ELF-1 (cell line): Measurements from ENCODE around the gene RCBTB1.
"Not testable (repeated sequence)": the region's sequence is repeated elsewhere in the genome, so short reads cannot be mapped to it uniquely, and the experiment has no call there.

Source experiments
- DNase-seq: peaks from one replicate; pipeline ENCODE4 v3.0.0-alpha.2; 2016; ENCODE audit warnings: low read depth, low spot score

The RCBTB1 gene

DNA sequence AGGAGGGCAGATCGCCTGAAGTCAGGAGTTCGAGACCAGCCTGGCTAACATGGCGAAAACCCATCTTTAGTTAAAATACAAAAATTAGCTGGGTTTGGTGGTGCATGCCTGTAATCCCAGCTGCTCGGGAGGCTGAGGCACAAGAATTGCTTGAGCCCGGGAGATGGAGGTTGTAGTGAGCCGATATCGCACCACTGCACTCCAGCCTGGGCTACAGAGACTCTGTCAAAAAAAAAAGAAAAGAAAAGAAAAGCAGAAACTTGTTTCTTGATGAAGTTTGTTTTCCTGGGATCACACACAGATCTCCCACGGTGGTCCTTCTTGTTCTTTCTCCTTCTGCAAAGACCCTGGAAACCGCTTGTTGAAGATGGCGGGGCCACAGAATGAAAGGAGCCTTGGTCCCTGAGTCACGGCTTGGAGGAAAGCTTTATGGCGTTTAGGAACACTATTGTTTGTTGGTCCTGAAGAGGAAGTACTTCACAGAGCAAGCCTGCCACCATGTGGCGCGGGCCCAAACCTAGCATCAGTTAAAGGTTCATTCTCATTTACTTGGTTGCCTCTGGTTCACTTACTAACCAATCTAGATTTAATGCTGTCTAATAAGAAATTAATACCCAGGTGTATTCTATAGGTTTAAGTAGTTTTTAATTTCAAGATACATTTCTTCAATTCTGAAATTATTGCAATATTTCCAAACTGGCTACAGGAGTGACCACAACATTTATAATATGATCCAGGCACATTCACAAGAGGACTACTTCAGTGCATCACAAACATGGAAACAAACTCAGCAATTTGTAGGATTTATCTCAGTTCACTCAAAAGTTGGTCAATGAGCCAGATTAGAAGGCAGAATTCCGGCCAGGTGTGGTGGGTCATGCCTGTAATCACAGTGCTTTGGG is 21.6 kb upstream of the RCBTB1 start:
- peak; percentile 83 for DNase-seq

DNA sequence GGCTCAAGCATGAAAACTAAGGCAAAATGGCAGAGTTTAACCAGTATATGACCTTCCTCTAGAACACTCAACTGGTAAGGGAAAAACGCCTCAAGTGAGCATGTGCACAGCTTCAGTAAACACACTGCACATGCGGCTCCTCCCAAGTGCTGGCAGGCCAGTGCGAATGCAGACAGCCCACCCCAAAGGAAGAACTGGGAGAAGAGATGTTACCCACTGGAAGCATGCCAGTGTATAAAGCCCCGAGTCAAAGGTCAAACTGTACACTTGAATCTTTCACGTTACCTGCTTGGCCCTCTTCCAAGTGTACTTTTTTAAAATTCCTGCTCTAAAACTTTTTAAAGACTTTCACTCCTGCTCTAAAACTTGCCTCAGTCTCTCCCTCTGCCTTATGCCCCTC is 19.2 kb upstream of the RCBTB1 start:
- no peak for DNase-seq

DNA sequence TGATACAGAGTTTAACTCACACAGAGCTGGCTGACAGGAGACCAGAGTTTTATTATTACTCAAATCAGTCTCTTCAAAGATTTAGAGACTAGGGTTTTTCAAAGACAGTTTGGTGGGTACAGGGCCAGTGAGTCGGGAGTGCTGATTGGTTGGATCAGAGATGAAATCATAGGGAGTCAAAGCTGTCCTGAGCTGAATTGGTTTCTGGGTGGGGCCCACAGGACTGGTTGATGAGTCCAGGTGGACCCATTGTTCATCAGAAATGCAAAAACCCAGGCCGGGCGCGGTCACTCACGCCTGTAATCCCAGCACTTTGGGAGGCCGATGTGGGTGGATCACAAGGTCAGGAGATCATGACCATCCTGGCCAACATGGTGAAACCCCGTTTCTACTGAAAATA is 17.3 kb upstream of the RCBTB1 start:
- not testable (repeated sequence) for DNase-seq

DNA sequence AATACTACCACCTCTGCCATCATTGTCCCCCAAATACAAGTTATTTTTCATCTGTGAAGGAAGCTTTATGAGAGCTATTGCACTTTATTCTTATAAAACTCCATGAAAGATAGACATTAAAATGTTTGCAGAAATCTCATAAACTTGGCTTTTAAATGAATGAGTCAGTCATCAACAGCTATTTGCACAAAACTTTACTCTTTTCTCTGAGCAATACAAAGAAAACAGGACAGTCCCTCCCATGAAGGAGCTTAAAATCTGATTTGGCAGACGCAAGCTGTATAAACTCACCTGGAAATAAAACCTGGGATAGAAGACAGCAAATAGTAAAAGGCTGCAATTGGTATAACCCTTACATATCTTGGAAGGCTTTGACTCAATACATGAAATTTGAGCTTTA is 16.6 kb upstream of the RCBTB1 start:
- no peak for DNase-seq

DNA sequence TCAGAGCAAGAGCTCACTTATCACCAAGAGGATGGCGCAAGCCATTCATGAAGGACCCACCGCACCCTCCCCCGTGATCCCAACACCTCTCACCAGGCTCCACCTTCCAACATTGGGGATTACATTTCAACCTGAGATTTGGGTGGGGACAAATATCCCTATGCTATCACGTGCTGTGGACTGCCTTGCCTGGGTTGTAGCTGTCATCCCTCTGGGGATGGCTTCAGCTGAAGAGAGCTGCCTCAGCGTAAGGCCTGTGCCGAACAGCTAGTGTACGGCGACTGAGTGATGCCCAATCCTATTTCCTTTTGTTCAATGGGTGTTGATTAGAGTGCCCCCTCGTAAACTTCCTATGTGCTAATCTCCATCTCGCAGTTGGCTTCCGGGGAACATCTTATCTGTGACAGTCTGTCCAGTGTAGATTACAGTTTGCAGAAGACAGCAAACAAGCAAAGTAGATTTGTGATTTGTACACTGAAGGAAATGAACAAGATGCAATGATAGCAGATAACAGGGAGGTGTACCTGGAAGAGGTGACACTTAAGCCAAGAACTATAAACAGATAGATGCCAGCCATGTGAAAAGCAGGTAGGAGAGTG is 11.8 kb upstream of the RCBTB1 start:
- DNase-seq = no peak

DNA sequence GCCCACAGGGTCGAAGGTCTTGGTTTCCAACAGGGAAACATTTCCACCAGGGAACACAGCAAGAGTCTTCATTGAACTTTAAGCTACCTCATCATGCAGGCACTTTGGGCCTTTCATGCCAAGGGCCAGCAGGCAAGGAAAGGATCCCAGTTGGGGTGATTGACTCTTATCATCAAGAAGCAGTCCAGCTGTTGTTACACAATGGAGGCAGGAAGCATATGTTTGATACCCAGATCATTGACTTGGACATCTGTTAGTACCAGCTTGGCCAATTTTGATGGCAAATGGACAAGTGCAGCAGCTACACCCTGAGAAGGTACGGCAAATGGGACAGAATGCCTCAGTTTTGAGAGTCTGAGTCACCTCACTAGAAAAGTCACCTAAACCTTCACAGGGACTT is 10.9 kb upstream of the RCBTB1 start:
- DNase-seq = no peak

DNA sequence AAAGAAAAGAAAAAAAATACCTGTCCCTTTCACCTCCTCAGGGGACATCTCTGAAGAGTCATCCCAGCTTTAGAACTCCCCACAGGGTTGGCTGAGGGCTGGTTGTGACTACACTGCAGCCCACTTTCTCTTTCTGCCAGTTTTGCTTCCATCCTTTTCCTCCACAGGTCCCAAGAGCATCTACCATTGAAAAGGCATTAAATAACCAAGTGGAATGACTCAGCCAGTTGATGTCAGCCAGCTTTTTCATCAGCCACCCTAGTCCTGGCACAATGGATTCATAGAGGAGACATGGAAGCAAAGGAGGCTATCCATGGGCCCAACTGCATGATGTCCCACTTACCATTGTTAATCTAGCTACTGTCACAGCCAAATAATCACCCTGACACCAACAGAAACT is 9.2 kb upstream of the RCBTB1 start:
- no peak for DNase-seq

DNA sequence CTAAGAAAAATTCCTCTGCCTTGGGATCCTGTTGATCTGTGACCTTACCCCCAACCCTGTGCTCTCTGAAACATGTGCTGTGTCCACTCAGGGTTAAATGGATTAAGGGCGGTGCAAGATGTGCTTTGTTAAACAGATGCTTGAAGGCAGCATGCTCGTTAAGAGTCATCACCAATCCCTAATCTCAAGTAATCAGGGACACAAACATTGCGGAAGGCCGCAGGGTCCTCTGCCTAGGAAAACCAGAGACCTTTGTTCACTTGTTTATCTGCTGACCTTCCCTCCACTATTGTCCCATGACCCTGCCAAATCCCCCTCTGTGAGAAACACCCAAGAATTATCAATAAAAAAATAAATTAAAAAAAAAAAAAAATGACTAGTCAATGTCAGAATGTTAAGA is 8.5 kb upstream of the RCBTB1 start:
- DNase-seq = not testable (repeated sequence)

DNA sequence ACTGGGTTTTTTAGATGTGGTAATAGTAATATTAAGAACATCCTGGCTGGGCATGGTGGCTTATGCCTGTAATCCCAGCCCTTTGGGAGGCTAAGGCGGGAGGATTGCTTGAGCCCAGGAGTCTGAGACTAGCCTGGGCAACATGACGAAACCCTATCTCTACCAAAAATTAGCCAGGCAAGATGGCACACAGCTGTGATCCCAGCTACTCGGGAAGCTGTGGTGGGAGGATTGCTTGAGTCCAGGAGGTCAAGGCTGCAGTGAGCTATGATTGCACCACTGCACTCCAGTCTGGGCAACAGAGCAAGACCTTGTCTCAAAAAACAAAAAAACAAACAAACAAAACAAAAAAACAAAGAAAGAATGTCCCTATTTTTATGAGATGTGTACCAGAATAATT is 5.4 kb upstream of the RCBTB1 start:
- DNase-seq = not testable (repeated sequence)

DNA sequence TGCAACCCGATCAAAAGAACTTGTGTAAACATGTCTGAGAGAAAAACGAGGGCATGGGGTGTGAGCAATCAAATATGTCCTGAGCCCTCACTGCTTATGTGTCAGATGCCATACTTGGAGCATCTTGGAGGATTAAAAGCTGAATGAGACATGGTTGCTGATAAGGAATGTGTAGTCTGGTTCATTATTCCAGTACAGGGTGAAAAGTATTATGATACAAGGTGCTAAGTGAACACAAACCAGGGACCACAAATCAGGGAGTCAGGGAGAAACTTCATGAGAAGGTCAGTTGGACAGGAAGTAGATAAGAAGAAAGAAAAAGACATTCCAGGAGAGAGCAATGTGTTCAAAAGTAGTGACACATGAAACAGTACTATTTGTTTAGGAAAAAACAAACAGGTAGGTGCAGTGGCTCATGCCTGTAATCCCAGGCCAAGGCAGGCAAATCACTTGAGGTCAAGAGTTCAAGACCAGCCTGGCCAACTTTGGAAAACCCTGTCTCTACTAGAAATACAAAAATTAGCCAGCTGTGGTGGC is 2.0 kb upstream of the RCBTB1 start:
- DNase-seq = no peak

DNA sequence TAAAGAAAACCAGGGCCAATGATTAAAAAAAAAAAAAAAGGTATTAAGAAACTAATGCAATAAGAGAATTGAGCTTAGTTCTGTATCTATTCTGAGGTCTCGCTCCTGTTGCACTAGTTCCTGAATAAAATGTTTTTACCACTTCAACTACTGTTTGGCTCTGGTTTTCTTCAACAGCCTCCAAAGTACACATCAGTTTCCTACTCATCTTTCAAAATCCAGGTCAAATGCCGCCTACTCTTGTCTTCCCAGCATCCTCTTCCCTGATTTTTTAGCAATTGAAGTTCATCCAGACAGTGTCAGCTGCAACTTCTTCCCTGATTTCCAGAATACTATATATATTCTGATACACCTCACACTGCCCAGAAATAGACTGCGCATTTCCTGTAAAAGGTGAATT is 1.4 kb upstream of the RCBTB1 start:
- DNase-seq = no peak

DNA sequence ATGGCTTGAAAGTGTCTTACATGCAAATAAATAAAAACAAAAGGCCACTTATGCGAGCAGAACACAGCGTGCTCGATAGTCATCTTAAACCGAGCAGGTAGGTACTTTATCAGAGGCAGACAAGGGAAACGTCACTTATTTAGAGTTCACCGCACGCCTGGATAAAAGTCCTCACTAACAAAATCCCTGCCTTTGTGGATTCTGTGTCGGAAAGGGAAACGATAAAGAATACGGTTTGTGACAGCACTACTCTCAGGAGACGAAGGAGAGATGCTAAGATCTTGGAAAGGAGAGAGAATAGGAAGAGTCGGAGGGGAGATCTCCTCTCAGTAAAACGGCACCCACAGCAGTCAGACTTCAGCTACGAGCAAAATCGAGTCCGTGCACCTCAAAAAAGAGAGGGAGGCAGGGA is 581 bp downstream of the RCBTB1 start:
- no peak for DNase-seq

DNA sequence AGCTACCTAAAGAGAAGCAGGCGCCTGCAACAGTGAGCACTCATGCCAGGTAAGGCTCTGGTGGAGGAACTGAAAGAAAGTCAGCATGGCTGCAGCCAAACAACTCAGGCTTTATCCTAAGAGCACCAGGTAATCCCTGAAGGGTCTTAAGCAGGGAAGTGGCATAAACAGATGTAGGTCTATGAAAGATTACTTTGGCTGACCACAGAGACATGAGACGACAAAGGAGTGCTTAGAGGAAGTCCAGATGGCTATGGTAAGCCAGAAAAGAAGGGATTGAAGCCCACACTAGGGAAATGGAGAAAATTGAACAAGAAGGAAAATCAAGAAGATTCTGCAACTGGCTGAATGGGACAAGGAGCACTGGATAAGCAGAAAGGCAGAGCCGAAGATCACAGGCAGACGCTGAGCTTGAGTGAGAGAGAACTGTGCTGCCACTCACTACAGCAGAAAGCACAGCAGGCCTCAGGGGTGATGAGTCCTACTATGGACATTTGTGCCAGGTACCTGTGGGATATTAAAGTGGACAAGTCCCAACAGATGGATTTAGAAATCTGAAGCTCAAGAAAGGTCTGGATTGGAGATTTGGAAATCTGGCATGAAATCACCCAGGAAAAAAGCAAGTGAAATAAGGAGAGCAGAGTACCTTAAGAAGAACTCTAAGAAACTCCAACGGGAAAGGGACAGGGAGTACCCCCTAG is 4.2 kb downstream of the RCBTB1 start:
- DNase-seq = no peak

DNA sequence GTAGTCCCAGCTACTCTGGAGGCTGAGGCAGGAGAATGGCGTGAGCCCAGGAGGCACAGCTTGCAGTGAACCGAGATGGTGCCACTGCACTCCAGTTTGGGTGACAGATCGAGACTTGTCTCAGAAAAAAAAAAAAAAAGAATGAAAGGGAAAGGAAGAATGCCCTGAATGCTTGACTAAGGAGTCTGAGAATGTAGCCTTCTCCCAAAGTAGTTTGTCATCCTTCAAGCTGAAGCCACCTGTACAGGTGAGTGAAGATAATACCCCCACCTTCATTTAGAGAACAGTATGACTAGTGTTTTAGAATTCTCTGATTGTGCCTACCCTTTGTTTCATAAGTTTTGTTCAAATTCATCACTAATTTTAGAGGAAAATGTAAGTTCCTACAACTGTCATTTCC is 5.9 kb downstream of the RCBTB1 start:
- no peak for DNase-seq

DNA sequence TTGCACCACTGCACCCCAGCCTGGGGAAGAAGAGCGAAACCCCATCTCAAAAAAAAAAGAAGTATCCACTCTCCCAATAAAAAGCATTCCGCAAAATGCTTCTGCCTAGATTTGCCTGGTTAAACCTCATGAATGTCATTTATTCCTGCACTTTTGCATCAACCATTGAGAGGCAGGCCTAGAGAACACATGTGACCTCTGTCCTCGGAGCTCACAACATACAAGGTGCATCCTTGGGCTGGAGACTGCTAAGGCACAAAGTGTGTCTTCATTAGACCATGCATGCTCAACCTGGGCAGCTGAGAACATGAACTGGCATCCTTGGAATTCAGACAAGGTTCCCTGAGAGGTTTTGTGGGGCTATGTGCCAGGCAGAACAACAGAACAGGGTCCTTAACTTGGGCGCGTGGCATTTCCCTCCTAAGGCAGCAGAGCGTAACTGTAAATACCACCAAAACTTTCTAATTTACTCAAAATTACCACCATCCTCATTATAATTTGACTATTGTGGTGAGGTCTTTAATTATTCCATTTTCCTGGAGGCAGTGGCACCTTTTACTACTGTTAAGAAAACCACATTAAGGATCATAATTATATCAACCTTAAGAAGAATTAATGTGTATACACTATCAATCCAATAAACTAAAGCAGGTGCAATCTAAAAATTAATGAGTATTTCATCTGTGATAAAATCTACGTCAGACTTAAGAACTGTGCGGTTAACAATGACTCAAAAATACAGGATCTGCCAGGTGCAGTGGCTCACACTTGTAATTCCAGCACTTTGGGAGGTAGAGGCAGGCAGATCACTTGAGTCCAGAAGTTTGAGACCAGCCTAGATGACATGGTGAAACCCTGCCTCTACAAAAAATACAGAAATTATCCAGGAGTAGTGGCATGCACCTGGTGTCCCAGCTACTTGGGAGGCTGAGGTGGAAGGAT is 13.8 kb downstream of the RCBTB1 start:
- DNase-seq = no peak

DNA sequence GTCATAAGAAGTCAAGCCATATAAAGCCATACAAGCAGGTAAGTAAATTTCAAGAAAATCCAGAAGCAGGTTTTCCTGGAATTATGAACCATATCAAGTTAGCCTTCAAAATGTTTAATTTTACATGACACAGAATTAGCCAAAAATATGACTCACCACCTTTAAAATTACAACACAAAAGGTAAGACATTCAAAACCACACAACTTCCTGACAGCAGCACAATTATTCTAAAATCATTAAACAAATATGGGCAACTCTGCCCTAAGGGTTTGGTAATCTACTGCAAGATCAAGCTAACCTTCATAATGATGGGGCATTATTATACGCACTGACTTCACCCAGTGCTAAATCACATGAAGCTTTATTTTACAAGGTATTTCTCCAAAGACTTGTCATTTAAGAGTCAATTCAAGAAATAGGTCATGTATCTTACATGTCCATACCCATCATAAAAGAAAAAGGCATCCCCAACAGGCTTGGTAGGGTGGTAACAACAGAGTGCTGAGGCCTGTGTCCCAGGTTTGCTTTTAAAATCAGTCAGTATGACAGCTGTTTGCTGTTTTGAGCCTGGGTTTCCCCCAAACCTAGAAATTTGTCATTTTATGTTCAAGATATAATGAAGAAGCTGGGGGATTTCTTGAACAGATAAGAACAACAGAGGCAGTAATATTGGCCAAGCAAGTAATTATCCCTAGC is 15.2 kb downstream of the RCBTB1 start:
- DNase-seq = no peak

DNA sequence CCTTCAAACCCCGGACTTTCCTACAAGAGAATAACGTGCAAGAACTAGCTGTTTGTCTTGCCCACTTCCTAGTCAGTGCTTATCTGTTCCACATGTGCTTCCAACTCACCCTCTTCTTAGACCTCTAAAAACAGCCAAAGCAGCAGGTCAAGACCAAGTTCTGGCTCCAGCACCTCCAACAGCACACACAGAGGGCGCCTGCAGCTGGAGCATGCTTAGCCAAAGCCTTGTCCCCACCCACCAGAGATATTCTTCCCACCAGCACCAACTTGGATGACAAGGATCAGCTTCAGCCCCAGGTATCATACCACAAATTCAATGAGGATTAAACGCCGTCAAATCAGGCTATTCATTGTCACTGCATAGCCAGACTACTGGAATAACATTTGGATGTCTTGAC is 17.9 kb downstream of the RCBTB1 start:
- DNase-seq = no peak

DNA sequence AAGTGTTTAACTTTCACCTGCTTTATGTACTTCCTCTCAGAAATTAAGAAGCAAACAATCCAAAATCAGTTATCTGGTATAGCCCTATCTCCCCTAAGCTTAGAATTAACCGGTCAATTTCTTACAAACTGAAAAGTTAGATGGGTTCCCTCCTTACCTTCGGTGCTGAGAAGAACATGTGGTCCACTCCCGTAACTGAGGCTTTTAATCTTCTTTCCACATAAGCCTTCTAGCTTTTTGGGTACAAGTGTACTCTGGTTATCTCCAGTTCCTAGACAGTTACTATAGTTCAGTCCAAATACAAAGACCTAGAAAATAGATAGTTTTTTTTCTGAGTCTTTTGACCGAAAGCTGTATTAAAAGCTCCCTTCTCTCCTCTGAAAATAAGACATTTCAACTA is 18.9 kb downstream of the RCBTB1 start:
- DNase-seq = no peak

DNA sequence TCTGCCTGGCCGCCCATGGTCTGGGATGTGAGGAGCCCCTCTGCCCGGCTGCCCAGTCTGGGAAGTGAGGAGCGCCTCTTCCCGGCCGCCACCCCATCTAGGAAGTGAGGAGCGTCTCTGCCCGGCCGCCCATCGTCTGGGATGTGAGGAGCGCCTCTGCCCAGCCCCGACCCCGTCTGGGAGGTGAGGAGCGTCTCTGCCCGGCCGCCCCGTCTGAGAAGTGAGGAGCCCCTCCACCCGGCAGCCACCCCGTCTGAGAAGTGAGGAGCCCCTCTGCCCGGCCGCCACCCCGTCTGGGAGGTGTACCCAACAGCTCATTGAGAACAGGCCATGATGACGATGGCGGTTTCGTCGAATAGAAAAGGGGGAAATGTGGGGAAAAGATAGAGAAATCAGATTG is 19.9 kb downstream of the RCBTB1 start:
- DNase-seq = not testable (repeated sequence)

DNA sequence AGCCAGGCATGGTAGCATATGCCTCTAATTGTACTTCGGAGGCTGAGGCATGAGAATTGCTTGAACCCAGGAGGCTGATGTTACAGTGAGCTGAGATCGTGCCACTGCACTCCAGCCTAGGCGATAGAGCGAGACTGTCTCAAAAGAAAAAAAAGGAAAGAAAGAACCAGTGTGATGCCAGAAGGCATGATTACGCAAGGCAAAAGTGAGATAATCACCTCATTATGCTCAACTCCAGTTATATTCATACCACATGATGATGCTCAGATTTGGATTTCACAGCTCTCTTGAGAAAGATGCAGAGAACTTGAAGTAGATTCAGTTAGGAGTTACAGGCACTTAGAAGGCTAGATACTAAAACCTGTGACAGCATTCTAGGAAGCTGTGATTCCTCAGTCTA is 21.8 kb downstream of the RCBTB1 start:
- DNase-seq = no peak

DNA sequence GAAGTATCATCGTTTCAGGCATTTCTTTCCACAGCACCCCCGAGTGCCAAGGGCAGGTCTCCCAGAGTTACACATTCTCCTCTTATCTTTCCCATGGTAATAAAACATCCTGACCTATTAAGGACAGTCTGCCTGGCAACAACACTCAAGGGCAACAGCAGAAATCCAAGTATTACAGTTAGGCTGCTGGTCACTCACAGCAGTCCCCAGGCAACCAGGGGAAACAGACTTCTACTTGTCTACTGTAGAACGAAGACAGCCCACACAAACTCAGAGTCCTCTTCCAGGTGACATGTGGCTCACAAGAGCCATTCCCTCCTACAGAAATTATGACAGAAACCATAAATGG is 24.3 kb downstream of the RCBTB1 start:
- peak; percentile 18 for DNase-seq
